Esophagus muscularis mucosa (tissue), 4 donors: ENCODE measurements around the gene FNBP1.
"Not testable (repeated sequence)": the region's sequence is repeated elsewhere in the genome, so short reads cannot be mapped to it uniquely, and the experiment has no call there.

Source experiments
- EP300 ChIP-seq: sonication (generic); formaldehyde crosslinking; IDR thresholded peaks from one replicate; pipeline ENCODE4 v1.6.1; 2017; ENCODE audit warnings: antibody characterized with exemption
- POLR2A ChIP-seq: fragments of 450-650 bp; IDR thresholded peaks from one replicate; pipeline ENCODE4 v1.6.1; 2017; ENCODE audit warnings: antibody characterized with exemption, moderate library complexity, mild to moderate bottlenecking, low read depth
- POLR2AphosphoS5 ChIP-seq, 2 donors: sonication (generic); formaldehyde crosslinking; IDR thresholded peaks; one replicate each; pipeline ENCODE4 v1.6.1; 2017; ENCODE audit warnings: antibody characterized with exemption in 2 of 2
- TF ChIP-seq, protein P1 (sequence below), 3 experiments: fragments of 200-600 bp in 2 of 3; fragments of 450-650 bp in 1 of 3; sonication (generic) in 2 of 3; IDR thresholded peaks; one replicate each; pipeline ENCODE4 v1.5.1; 2017 to 2019; ENCODE audit warnings: antibody characterized with exemption in 3 of 3, mild to moderate bottlenecking in 2 of 3, moderate library complexity in 1 of 3

- TF ChIP-seq, protein P1, sequence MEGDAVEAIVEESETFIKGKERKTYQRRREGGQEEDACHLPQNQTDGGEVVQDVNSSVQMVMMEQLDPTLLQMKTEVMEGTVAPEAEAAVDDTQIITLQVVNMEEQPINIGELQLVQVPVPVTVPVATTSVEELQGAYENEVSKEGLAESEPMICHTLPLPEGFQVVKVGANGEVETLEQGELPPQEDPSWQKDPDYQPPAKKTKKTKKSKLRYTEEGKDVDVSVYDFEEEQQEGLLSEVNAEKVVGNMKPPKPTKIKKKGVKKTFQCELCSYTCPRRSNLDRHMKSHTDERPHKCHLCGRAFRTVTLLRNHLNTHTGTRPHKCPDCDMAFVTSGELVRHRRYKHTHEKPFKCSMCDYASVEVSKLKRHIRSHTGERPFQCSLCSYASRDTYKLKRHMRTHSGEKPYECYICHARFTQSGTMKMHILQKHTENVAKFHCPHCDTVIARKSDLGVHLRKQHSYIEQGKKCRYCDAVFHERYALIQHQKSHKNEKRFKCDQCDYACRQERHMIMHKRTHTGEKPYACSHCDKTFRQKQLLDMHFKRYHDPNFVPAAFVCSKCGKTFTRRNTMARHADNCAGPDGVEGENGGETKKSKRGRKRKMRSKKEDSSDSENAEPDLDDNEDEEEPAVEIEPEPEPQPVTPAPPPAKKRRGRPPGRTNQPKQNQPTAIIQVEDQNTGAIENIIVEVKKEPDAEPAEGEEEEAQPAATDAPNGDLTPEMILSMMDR (IDR thresholded peaks at IDR 0.05): not testable (repeated sequence)
- TF ChIP-seq POLR2A; POLR2AphosphoS5 (IDR thresholded peaks at IDR 0.05); EP300: not testable (repeated sequence)
Measured at GRCh38 chr9:130021842-130022241, 21.1 kb downstream of the FNBP1 start.
